ENCODE data around the gene BNIP5.
A peak's percentile ranks its signal among the peaks of the same experiment; 100 is the strongest.

The BNIP5 gene

DNA sequence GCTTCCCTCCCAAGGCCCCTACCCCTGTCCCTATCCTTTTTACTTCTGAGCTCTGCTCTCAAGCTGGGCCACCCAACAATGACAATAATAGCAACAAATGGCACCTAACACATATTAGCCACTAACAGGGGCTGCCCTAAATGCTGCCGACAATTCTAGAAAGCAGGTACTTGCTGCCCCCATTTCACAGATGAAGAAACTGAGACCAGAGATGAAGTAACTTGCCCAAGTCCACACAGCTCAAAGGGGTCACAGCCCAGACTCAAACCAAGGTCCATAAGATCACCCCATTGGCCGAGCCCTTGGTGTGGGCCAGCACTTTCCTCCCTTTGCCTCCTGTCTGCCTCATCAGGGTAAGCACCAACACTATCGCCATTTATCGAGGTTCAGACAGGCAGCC, 12.0 kb downstream of the BNIP5 start:
- H3K4me3 ChIP-seq (replicated peaks in 1 of 2; ENCODE audit: low read depth in 2 of 2, low read length in 2 of 2): no peak overlapping the region
- TF ChIP-seq, protein P1, sequence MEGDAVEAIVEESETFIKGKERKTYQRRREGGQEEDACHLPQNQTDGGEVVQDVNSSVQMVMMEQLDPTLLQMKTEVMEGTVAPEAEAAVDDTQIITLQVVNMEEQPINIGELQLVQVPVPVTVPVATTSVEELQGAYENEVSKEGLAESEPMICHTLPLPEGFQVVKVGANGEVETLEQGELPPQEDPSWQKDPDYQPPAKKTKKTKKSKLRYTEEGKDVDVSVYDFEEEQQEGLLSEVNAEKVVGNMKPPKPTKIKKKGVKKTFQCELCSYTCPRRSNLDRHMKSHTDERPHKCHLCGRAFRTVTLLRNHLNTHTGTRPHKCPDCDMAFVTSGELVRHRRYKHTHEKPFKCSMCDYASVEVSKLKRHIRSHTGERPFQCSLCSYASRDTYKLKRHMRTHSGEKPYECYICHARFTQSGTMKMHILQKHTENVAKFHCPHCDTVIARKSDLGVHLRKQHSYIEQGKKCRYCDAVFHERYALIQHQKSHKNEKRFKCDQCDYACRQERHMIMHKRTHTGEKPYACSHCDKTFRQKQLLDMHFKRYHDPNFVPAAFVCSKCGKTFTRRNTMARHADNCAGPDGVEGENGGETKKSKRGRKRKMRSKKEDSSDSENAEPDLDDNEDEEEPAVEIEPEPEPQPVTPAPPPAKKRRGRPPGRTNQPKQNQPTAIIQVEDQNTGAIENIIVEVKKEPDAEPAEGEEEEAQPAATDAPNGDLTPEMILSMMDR (IDR thresholded peaks at IDR 0.05; ENCODE audit: low read depth, low read length): no peak
- no peak for DNase-seq (ENCODE audit: low read depth in 2 of 2)

DNA sequence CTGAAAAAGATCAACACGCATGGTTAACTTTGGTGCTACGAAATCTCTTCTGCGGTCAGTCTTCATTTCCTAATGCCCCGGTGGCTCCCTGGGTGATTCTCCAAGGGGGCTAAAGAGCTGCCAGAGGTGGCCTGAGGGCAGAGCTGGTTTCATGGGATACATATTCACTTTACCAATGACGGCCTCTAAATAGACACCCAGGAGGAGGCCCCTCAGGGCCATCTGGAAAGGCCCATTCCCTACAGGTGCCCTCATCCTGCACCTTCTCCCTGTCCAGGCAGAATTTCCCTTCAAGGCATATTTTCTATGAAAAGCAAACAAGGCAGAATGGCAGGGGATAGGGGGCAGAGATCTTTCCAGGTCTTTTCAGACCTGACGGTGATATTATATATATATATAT, 12.5 kb downstream of the BNIP5 start:
- DNase-seq (ENCODE audit: low read depth in 2 of 2): no peak
- no peak overlapping the region for H3K4me3 ChIP-seq (replicated peaks in 1 of 2; ENCODE audit: low read depth in 2 of 2, low read length in 2 of 2)
- TF ChIP-seq, protein P1 (IDR thresholded peaks at IDR 0.05; ENCODE audit: low read depth, low read length): no peak

DNA sequence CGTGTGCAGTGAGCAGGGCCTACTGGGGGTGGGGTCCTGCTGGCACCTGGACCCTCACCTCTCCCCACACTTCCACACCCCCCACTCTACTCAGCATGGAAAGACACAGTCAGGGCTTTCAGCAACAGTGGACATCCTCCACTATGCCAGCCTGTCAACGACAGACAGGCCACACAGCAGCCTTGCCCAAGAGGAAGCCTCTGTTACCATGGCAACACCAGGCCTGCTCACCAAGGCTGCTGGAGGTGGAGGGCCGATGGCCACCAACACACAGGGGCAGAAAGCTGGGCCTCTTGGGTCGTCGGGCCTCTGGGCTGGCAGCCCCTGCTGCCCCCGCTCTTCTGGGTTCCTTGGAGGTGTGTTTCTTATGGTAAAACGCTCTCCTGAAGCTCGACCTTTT, 13.6 kb downstream of the BNIP5 start:
- H3K4me3 ChIP-seq (replicated peaks in 1 of 2; ENCODE audit: low read depth in 2 of 2, low read length in 2 of 2): no peak overlapping the region
- TF ChIP-seq, protein P1 (IDR thresholded peaks at IDR 0.05; ENCODE audit: low read depth, low read length): no peak
- peak in 1 of 2 donors; percentile 44 for DNase-seq (ENCODE audit: low read depth in 2 of 2)

DNA sequence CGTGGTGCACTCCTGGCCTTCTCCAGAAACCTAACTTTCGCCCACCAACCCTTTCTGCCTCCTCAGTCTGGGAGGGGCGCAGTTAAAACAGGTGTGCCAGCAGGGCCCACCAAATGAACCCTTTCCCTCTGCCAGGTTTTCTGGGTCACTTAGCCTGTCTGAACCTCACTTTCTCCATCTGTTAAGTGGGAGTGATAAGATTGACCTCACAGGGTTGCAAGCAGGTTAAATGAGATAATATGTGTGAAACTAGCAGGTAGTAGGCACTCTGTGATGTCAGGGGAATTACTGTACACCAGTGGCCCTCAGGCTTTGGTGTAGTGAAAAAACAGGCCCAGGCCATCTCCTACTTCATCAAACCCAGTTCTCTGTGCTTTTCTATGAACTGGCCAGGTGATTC, 14.1 kb downstream of the BNIP5 start:
- TF ChIP-seq, protein P1 (IDR thresholded peaks at IDR 0.05; ENCODE audit: low read depth, low read length): no peak
- no peak overlapping the region for H3K4me3 ChIP-seq (replicated peaks in 1 of 2; ENCODE audit: low read depth in 2 of 2, low read length in 2 of 2)

DNA sequence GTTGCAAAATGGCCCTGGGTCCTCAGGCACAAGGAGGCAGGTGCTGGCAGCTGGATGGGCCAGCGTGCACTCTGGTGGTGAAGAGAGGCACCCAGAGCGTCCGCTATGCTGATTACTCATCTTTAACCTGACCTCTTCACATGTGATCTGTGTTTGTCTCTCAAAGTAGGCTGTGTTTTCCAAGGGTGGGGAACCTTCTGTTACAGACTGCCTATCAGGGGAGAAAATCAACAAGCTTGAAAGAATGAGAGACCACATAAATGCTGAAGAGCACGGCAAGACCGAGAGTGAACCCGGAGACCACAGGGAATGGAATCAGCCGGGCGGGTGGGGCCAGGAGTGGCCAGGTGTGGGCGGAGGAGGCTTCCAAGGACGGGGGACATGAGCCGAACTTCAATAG, 16.2 kb downstream of the BNIP5 start:
- TF ChIP-seq, protein P1 (IDR thresholded peaks at IDR 0.05; ENCODE audit: low read depth, low read length): no peak
- H3K4me3 ChIP-seq (replicated peaks in 1 of 2; ENCODE audit: low read depth in 2 of 2, low read length in 2 of 2): no peak overlapping the region
- no peak for DNase-seq (ENCODE audit: low read depth in 2 of 2)

More for the DNA sequence above, 14.1 kb downstream of the BNIP5 start:
- DNase-seq (ENCODE audit: low read depth in 2 of 2): no peak

DNA sequence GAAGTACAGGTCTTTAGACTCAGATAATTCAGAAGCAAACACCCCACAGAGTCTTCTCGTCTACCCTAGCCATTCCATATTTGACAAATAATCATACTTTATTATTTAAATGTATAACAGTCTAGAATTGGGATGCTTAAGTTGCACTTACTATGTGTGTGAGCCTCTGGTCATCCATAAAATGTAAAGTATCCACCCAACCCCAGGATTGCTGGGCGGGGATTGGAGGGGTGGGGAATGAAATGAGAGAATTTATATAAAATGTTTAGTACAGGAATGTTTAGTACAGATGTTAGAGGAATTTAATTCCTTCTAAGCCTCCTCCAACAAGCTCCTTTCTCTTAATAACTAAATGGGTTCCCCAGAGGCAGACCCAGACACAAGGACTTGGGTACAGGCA, 16.9 kb downstream of the BNIP5 start:
- TF ChIP-seq, protein P1 (IDR thresholded peaks at IDR 0.05; ENCODE audit: low read depth, low read length): no peak
- DNase-seq (ENCODE audit: low read depth in 2 of 2): no peak
- H3K4me3 ChIP-seq (replicated peaks in 1 of 2; ENCODE audit: low read depth in 2 of 2, low read length in 2 of 2): no peak overlapping the region

DNA sequence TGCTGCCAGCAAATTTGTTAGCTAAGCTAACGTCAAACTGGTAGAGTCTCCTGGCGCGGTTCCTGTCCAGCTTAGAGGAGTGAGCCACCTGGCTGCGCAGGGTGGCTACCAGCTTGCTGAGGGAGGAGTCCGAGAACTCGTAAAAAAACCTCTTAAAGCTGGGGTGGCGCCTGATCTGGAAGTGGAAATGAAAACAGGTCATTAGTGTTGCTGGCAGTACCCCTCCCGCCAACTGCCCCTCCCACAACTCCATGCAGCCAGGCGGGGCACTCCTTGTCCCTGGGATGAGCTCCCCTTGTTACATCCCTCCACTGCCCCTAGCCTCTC, 17.3 kb downstream of the BNIP5 start:
- H3K4me3 ChIP-seq (replicated peaks in 1 of 2; ENCODE audit: low read depth in 2 of 2, low read length in 2 of 2): no peak overlapping the region
- TF ChIP-seq, protein P1 (IDR thresholded peaks at IDR 0.05; ENCODE audit: low read depth, low read length): no peak
- DNase-seq (ENCODE audit: low read depth in 2 of 2): no peak
